Endodermal cell (in vitro differentiated cells): ENCODE data around the gene SPAG6. TPM values are rescaled to one million over a fixed set of nuclear protein-coding genes. Genes with fewer than 3 reads are reported as not detected.

Source experiments
- DNase-seq: peaks from one replicate; pipeline ENCODE4 v3.0.0-alpha.2; 2017
- H3K27ac ChIP-seq: 2 replicates; pipeline ENCODE4 v1.5.1; 2013; ENCODE audit warnings: mild to moderate bottlenecking, low read depth, low read length, moderate library complexity
- H3K27me3 ChIP-seq: 2 replicates; pipeline ENCODE4 v1.6.1; 2013; ENCODE audit warnings: mild to moderate bottlenecking, low read length, moderate library complexity; ENCODE audit not compliant: insufficient read depth, control insufficient read depth, poor library complexity, severe bottlenecking
- H3K36me3 ChIP-seq: 2 replicates; pipeline ENCODE4 v1.7.0; 2013; ENCODE audit warnings: mild to moderate bottlenecking, low read length, moderate library complexity; ENCODE audit not compliant: control insufficient read depth, insufficient read depth
- H3K4me1 ChIP-seq: one replicate; pipeline ENCODE4 v1.7.0; 2013; ENCODE audit warnings: low read length; ENCODE audit not compliant: control insufficient read depth, insufficient read depth
- H3K4me3 ChIP-seq: 2 replicates; pipeline ENCODE4 v1.5.1; 2013; ENCODE audit warnings: mild to moderate bottlenecking, low read length, moderate library complexity
- H3K9ac ChIP-seq: 2 replicates; pipeline ENCODE4 v1.6.1; 2013; ENCODE audit warnings: mild to moderate bottlenecking, low read length, moderate library complexity; ENCODE audit not compliant: poor library complexity, severe bottlenecking; ENCODE audit errors: extremely low read depth
- H3K9me3 ChIP-seq: 2 replicates; pipeline ENCODE4 v1.6.1; 2013; ENCODE audit warnings: mild to moderate bottlenecking, low read length, moderate library complexity; ENCODE audit not compliant: control insufficient read depth
- H3K27ac Mint-ChIP-seq: 2 replicates; pipeline ENCODE4 v1.8.0; 2020; ENCODE audit warnings: mixed read lengths
- H3K27me3 Mint-ChIP-seq: 2 replicates; pipeline ENCODE4 v1.8.0; 2021; ENCODE audit warnings: mild to moderate bottlenecking, mixed read lengths; ENCODE audit not compliant: insufficient read depth
- H3K36me3 Mint-ChIP-seq: 2 replicates; pipeline ENCODE4 v1.8.0; 2020; ENCODE audit warnings: low read depth, mixed read lengths
- H3K4me1 Mint-ChIP-seq: 2 replicates; pipeline ENCODE4 v1.8.0; 2020; ENCODE audit warnings: mixed read lengths
- H3K4me3 Mint-ChIP-seq: 2 replicates; pipeline ENCODE4 v1.8.0; 2020; ENCODE audit warnings: mild to moderate bottlenecking, moderate library complexity, mixed read lengths
- H3K9me3 Mint-ChIP-seq: 2 replicates; pipeline ENCODE4 v1.8.0; 2020; ENCODE audit warnings: mild to moderate bottlenecking, mixed read lengths
- CTCF ChIP-seq: fragments of 200-600 bp; sonication (generic); conservative IDR thresholded peaks from 2 replicates; pipeline ENCODE4 v1.5.0; 2021; ENCODE audit warnings: antibody characterized with exemption, mild to moderate bottlenecking
- WGBS, 2 experiments: methylation state at CpG; one replicate each; pipeline versions ENCODE4 v1.1.5 to v1.1.7; 2013; ENCODE audit warnings: missing lambda C conversion rate in 2 of 2, mixed read lengths in 1 of 2; ENCODE audit not compliant: insufficient coverage in 1 of 2, insufficient read length in 1 of 2; 5-methylcytosine and 5-hydroxymethylcytosine counted together
- total RNA-seq, 2 donors: library from RNA; stranded (reverse); fragmentation: NEBNext Ultra II Directional in 1 of 2; extraction: Animal tissue kit (Norgen Biotek cat#: 25700) in 1 of 2; gene quantifications; 2 replicates in 1 of 2; 3 replicates in 1 of 2; pipeline ENCODE4 v1.2.1, GENCODE V29; 2021

The SPAG6 gene
- total RNA-seq, 2 donors from 2014 or later = 1.1 to 2.1 TPM

GRCh38 chr10:22429146-22429545 lies 83.8 kb downstream of the SPAG6 start:
- H3K4me3 Mint-ChIP-seq = no peak overlapping the region
- Histone ChIP-seq H3K27me3 (peaks cover 12% of the 10 kb centered on the region), H3K27ac (no peak overlapping the region), H3K4me3 (no peak overlapping the region), H3K9ac (no peak overlapping the region), H3K36me3 (no peaks in the 10 kb centered on the region), H3K9me3 (no peaks in the 10 kb centered on the region), H3K4me1 (no peaks in the 10 kb centered on the region)
- no peak overlapping the region for H3K27ac Mint-ChIP-seq
- peaks cover 18% of the 10 kb centered on the region for H3K4me1 Mint-ChIP-seq
- no peak for TF ChIP-seq CTCF
- H3K36me3 Mint-ChIP-seq = no peaks in the 10 kb centered on the region
- no peak for DNase-seq
- H3K9me3 Mint-ChIP-seq = no peaks in the 10 kb centered on the region
- peaks cover 22% of the 10 kb centered on the region for H3K27me3 Mint-ChIP-seq
- WGBS, 2 experiments = 96% methylated on average over 2 of the region's 3 CpGs; no CpG with 5 or more reads in 1 of the 2 experiments

- Histone ChIP-seq H3K4me1 (no peaks in the 10 kb centered on the region), H3K36me3 (no peaks in the 10 kb centered on the region), H3K27ac (no peak overlapping the region), H3K27me3 (peaks cover 12% of the 10 kb centered on the region), H3K4me3 (no peak overlapping the region), H3K9ac (no peak overlapping the region), H3K9me3 (no peaks in the 10 kb centered on the region)
- 73 to 76% methylated on average over 6 to 8 of the region's 8 CpGs for WGBS, 2 experiments
- Mint-ChIP-seq H3K9me3 (no peaks in the 10 kb centered on the region), H3K36me3 (no peaks in the 10 kb centered on the region), H3K4me3 (no peak overlapping the region), H3K27me3 (peaks cover 22% of the 10 kb centered on the region), H3K4me1 (peaks cover 18% of the 10 kb centered on the region), H3K27ac (no peak overlapping the region)
- no peak for TF ChIP-seq CTCF
- no peak for DNase-seq
Measured at GRCh38 chr10:22429981-22430421, 84.7 kb downstream of the SPAG6 start.

- no peak overlapping the region for H3K4me3 Mint-ChIP-seq
Measured at GRCh38 chr10:22433875-22434274, 88.6 kb downstream of the SPAG6 start.

More at GRCh38 chr10:22433875-22434274, 88.6 kb downstream of the SPAG6 start:
- Histone ChIP-seq H3K4me3 (no peak overlapping the region), H3K27me3 (peaks cover 50% of the 10 kb centered on the region), H3K36me3 (no peaks in the 10 kb centered on the region), H3K4me1 (no peaks in the 10 kb centered on the region), H3K9ac (no peak overlapping the region), H3K27ac (no peak overlapping the region), H3K9me3 (no peaks in the 10 kb centered on the region)
- Mint-ChIP-seq H3K9me3 (no peaks in the 10 kb centered on the region), H3K36me3 (no peaks in the 10 kb centered on the region), H3K4me1 (peaks cover 9% of the 10 kb centered on the region), H3K27ac (no peak overlapping the region), H3K27me3 (peaks cover 44% of the 10 kb centered on the region)
- 33 to 52% methylated on average over 1 to 2 of the region's 2 CpGs for WGBS, 2 experiments
- DNase-seq = no peak
- TF ChIP-seq CTCF = no peak
